ENCODE data around the gene CCDC60.
"Not testable (repeated sequence)": the region's sequence is repeated elsewhere in the genome, so short reads cannot be mapped to it uniquely, and the experiment has no call there.

Gene CCDC60

DNA sequence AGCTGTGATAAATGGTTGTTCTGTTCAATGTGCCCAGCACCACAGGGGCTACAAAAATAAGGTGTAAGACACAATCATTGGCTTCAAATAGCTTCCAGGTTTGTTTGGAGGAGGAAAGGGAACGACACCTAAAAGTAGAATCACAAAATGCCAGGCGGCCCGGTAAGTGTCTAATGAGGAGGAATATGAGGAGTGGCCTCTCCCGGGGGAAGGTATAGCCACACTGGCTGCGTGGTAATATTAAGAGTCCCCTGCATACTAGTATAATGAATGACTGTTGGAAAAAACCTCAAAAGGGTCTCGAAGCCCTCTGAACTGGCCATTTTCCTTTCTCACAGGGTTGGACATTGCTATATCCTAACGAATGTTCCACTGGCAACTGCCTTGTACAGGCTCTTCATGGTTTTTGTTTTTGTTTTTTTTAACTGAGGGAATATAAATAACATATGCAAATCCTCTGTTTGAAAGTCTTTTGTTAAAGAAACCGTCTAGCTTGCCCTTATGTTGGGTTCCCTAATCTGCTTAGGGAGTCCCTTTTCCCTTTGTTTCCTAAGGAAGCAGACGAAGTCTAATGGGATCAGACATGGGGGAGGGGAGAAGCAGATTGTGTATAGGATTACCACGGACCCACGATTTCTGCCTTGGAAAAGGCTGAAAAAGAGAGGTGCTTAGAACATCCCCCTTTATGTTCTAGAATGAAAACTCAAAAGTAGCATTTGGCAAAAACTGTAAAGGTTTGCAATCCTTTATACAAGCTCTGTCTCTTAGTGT lies 4.2 kb downstream of the CCDC60 start:
- no peak for DNase-seq

DNA sequence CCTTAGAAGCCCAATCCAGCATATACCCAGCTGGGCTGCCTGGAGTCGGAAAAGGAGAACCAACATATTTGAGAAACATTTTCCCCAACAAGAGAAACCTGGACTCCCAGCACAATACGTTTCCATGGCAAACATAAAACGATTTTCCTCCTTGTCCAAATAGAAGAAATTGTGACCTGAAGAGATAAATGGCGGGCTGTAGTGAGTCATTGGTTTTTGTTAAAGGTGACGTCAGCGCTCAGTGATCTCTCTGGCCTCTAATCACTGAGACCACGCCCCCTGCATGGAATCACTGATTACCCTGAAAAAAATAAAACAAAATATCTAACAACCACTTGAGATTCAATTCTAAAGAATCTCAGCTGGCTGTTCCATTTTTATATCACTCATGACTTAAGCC lies 6.0 kb downstream of the CCDC60 start:
- no peak for DNase-seq

- DNase-seq = no peak
Observed at GRCh38 chr12:119341020-119341419, 6.5 kb downstream of the CCDC60 start.

GRCh38 chr12:119341988-119342387 lies 7.5 kb downstream of the CCDC60 start:
- no peak for DNase-seq

- no peak for DNase-seq
Observed at GRCh38 chr12:119343130-119343529, 8.6 kb downstream of the CCDC60 start.

GRCh38 chr12:119354172-119354571 lies 19.6 kb downstream of the CCDC60 start:
- DNase-seq = no peak

DNA sequence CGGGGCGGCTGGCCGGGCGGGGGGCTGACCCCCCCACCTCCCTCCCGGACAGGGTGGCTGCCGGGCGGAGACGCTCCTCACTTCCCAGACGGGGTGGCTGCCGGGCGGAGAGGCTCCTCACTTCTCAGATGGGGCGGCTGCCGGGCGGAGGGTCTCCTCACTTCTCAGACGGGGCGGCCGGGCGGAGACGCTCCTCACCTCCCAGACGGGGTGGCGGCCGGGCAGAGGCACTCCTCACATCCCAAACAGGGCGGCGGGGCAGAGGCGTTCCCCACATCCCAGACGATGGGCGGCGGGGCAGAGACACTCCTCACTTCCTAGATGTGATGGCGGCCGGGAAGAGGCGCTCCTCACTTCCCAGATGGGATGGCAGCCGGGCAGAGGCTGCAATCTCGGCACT lies 25.8 kb downstream of the CCDC60 start:
- not testable (repeated sequence) for DNase-seq

- no peak for DNase-seq
Observed at GRCh38 chr12:119363037-119363436, 28.5 kb downstream of the CCDC60 start.

DNA sequence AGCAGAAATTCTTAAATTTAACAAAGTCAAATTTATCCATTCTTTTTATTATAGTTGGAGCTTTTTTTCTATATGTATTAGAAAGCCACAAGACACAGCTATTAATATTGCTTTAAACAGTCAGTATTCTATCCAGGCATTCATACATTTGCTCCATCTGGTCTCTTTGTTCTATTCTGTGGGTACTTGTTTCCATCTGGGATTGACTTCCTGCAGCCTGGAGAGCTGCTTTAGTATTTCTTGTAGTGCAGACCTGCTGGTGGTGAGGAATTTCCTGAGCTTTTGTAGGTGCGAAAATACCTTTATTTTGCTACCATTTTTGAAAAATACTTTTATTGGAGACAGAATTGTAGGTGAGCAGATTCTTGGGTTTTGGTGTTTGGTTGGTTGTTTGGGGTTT lies 29.0 kb downstream of the CCDC60 start:
- no peak for DNase-seq

GRCh38 chr12:119365451-119365850 lies 30.9 kb downstream of the CCDC60 start:
- DNase-seq = no peak

GRCh38 chr12:119366007-119366406 lies 31.5 kb downstream of the CCDC60 start:
- no peak for DNase-seq

DNA sequence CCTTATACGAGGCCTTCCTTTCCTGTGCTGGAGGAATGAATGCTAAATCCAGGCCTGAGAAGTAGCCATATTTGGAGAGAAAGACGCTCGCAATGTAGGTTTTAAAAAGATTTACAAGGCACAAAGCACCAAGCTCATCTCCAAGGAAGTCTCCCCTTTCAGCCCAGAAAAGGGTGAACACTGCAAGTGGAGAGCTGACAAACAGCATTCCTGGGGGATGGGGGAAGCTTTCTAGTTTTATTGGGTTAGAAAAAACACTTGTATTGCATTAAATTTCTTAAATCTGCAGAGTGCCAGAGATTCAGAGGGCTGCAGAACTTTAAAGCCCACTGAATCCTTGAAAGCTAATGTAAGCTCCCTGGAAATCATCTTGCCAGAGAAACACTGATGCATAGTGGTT lies 34.6 kb downstream of the CCDC60 start:
- no peak for DNase-seq

DNA sequence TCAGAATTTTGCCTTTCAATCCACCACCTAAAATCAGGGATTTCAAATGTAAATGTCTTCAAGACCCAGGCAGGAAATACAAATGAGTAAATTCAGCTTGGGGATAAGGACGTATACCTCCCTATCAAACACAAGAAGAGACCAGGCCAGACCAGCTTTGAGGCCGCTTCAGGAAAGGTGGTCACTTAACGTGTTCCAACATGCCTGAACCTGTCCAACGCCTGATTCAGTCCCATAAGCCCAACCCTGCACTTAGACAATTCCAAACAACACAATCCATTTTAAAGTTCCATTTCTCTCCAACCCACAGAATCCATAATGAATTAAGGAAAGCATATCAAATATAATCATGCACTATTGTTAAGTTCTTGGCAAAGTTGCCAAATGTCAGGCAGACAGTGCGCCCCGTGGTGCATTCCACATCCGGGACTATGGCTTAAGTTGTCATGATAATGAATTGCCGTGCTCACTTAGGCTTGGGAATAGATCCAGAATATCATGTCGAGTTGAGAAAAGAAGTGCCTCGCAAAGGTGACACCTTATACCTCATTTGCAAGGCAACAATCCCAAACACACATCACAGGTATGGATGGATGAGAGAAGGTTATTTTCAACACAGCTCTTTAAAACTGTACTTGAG lies 35.5 kb downstream of the CCDC60 start:
- no peak for DNase-seq

- no peak for DNase-seq
Observed at GRCh38 chr12:119372540-119372939, 38.0 kb downstream of the CCDC60 start.

DNA sequence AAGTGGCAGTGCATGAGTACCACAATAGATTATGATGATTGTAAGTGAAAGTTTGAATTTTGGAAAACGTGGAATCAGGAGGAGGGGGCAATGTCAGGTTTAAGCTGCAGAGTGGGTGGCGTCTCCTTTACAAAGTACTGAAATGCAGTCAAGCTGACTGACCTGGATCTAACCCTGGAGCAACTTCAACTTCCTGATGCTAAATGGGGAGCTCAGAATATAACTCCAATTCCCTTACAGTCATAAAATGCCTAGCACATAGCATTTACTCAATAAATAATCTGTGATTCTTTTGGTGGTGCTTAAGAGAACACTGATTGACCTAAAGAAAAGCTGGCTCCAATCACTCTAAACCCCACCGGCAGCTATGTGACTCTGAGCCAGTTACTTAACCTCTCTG lies 38.5 kb downstream of the CCDC60 start:
- no peak for DNase-seq

DNA sequence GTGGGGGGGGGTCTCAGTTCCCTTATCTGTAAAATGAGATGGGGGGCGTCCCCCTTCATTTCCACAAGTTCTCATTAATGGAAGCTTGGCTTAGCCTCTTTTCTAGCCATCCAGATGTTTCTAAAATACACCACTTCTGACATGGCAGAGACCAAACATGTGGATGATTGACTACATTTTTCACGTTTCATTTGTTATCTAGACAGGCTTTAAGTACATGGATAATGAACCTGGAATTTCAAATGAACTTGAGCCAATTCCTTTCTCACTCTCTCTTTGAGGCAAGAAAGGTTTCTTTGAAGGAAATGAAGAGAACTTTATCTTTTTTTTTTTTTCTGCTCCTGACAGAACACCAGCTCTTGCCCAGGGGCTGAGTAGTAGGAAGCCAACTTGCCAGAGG lies 39.1 kb downstream of the CCDC60 start:
- DNase-seq = no peak

GRCh38 chr12:119374635-119375034 lies 40.1 kb downstream of the CCDC60 start:
- no peak for DNase-seq

DNA sequence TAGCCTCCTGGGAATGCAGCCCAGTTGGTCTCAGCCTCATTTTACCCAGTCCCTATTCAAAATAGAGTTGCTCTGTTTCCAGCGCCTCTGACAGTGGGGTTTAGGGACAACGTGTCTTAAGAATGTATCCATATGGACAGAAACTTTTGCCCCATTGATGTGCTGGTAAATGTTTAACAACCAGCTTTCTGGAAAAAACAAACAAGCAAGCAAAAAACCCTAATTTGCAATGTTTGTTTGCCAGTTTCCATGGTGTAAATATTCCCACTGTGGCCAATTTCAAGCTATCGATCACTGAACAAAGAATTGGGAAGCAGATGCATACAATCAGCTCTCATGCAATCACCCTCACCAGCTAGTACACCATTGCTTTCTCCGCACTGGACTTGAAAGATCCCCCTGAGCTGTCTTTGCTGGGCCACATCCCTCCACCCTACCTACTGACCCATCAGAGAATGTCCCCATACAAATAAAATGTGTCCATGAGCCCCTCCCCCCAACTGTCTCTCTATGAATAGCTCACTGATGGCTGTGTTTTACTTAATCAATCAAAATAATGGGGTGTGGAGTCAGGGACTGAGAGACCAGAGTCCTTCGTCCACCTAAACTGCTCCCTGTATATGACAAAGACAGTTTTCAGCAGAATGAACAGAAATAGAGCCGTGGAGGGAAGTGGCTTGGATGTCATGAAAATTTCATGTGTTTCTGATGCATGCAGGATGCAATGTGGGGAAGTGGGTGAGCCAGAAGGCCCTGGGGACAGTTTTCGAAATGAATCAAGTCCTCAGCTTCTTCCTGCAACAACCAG lies 40.8 kb downstream of the CCDC60 start:
- no peak for DNase-seq

GRCh38 chr12:119375883-119376190 lies 41.3 kb downstream of the CCDC60 start:
- no peak for DNase-seq

GRCh38 chr12:119378903-119379302 lies 44.4 kb downstream of the CCDC60 start:
- DNase-seq = no peak

DNA sequence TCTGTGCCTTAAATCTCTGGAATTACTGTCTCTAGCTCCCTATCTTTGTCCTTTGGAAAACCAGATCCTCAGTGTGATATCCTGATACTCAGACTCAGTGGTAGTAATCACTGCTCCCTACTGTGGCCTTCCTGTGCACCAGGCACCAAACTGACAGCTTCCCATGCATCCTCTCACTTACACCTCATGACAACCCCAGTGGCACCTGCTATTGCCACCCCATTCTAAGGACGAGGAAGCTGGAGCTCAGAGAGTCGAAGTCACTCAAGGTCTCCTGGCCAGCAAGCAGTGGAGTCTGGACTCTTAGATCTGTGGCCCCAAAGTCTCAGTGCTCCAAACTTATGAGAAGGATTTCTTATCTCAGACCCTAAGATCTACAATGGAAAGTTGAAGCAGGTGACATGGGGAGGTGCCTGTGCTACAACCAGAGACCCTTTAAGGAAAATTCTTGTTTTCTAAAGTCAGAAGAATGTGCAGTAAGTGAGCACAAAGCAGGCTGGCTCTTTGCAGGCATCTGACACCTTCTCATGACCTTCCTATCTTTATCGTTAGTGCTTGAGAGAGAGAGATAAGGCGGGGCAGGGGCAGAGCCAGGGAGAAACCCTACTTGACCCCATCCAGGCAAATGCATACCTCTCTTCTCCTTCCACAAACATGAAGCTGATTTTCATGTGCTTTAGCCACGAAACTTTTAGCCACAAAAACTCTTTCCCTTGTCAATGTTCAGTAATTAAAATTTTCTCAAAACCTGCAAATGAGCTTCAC lies 47.1 kb downstream of the CCDC60 start:
- no peak for DNase-seq

GRCh38 chr12:119383206-119383605 lies 48.7 kb downstream of the CCDC60 start:
- DNase-seq = no peak

DNA sequence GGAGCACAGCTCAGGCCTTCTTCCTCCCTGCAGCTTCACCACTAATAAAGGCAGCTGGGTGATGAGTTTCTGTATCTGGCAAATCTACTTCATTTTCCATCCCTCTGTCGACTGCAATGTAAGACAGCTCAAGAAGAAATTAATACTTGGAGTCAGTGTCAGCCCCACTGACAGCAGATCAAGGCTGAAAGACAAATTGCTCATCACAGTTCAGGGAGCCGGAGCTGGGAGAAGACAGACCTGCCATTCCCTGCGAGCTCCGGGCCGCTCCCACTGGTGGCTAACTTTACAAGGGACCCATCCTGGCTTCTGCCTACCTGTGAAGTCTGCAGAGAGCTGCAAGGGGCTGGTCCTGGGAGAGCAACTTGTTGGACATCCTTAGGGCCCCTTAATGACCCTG lies 49.8 kb downstream of the CCDC60 start:
- DNase-seq = no peak

Measured in CD4-positive, alpha-beta T cell treated with Interleukin-17A for 4 hours (primary cell).